Psoas muscle (tissue), 8 donors: ENCODE data around the gene SSTR5. TPM values are rescaled to one million over a fixed set of nuclear protein-coding genes. Genes with fewer than 3 reads are reported as not detected.

Experiments
- ATAC-seq, 4 donors: fragments of 200-7000 bp; cut with Tn5 transposase; one replicate each; pipeline ENCODE4 v1.9.1; 2020; ENCODE audit warnings: moderate library complexity in 3 of 4, mild to moderate bottlenecking in 2 of 4
- DNase-seq, 2 donors: peaks; one replicate each; pipeline ENCODE4 v3.0.0-alpha.2; 2020
- H3K27ac ChIP-seq: fragments of 200-600 bp; one replicate; pipeline ENCODE4 v1.8.0; 2022
- H3K27me3 ChIP-seq, 3 donors: fragments of 200-600 bp in 1 of 3; one replicate each; pipeline versions ENCODE4 v1.6.1 to v1.8.0; 2013 to 2022; ENCODE audit warnings: low read length in 2 of 3, mild to moderate bottlenecking in 2 of 3, moderate library complexity in 1 of 3; ENCODE audit not compliant: insufficient read depth in 3 of 3
- H3K36me3 ChIP-seq, 2 donors: fragments of 200-600 bp in 1 of 2; one replicate each; pipeline versions ENCODE4 v1.6.1 to v1.8.0; 2013 to 2022; ENCODE audit warnings: low read depth in 1 of 2, mild to moderate bottlenecking in 1 of 2, moderate library complexity in 1 of 2; ENCODE audit not compliant: insufficient read depth in 1 of 2
- H3K4me1 ChIP-seq: fragments of 200-600 bp; one replicate; pipeline ENCODE4 v1.8.0; 2022
- H3K4me3 ChIP-seq: fragments of 200-600 bp; one replicate; pipeline ENCODE4 v1.8.0; 2022; ENCODE audit warnings: mild to moderate bottlenecking
- H3K9me3 ChIP-seq: fragments of 200-600 bp; one replicate; pipeline ENCODE4 v1.8.0; 2022
- WGBS, 3 donors: extraction: QIAGEN DNeasy Blood & Tissue Kit; methylation state at CpG; one replicate each; pipeline versions ENCODE4 v1.1.6 to v1.1.7; 2013; 5-methylcytosine and 5-hydroxymethylcytosine counted together
- intact Hi-C, 2 donors: fragments of 100-400 bp; cut with DNase I; formaldehyde crosslinking; loops; one replicate each; pipeline versions ENCODE4 v1.11.0 to v1.14.2; 2022
- polyA plus RNA-seq, 3 donors: library from polyadenylated mRNA; stranded (reverse); fragments of 200-250 nt; gene quantifications; one replicate each; pipeline ENCODE4 v1.2.3, GENCODE V29; 2013
- total RNA-seq, 4 donors: library from RNA; stranded (reverse); fragmentation: NEBNext Ultra II Directional in 2 of 4; extraction: Animal tissue kit (Norgen Biotek cat#: 25700) in 2 of 4; gene quantifications; one replicate each; pipeline versions ENCODE4 v1.2.1 to v1.2.4, GENCODE V29; 2021 to 2023
- TF ChIP-seq, protein P1 (sequence below): fragments of 200-600 bp; IDR thresholded peaks from one replicate; pipeline ENCODE4 v1.8.0; 2022; ENCODE audit warnings: antibody characterized with exemption
- donor health status: healthy with polysubstance abuse.
- donor health status: DM: no; HTN: no; CAD: no; lungs with moderate emphysema.
- donor health status: Bipolar disorder and iron deficiency.
- donor health status: healthy.
- donor health status: DM: yes; HTN: yes; CAD: no.
- donor health status: DM: no; HTN: no; CAD: no.
- donor health status: DM: no; HTN: no; CAD: no.
- donor health status: DM: yes; HTN: yes; CAD: no.

The SSTR5 gene
- total and polyA plus RNA-seq, 7 donors: 0.03 to 0.32 (median 0.08) TPM; not detected in 3

DNA sequence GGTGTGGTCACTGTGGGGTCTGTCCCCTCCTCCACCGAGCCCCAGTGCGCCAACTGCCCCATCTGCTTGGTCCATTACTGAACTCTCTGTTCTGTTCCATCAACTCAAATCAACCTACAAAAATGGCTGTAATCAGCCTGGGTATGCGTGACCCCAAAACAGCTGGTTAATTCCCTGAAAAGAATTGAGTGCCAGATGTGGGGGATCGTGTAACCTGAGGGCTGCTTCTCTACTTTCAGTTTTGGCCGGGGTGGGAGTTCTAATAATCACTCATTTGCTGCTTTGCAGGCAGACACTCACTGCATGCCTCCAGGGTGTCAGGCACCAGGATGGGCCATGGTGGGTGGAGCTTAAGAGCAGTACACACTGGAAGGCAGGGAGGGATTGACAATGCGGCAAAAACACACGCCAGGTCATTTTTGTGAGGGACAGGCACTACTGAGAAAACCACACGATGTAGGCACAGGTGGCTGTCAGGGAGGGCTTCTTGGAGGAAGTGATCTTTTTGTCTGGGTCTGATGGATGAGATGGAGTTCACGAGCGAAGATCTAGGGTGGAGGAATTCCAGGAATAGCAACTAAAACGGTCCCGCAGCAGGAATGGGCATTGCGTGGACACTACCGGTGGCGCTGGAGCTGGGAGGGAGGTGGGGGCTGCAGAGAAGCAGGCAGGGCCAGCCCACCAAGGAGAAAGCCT lies 30.4 kb upstream of the SSTR5 start:
- H3K27me3 ChIP-seq: peaks cover 0 to 82% (median 27%) of the 10 kb centered on the region in 3 donors
- H3K4me1 ChIP-seq: no peaks in the 10 kb centered on the region
- ATAC-seq (no peak), DNase-seq (no peak)
- H3K4me3 ChIP-seq: no peak overlapping the region
- no peaks in the 10 kb centered on the region for H3K9me3 ChIP-seq
- TF ChIP-seq, protein P1, sequence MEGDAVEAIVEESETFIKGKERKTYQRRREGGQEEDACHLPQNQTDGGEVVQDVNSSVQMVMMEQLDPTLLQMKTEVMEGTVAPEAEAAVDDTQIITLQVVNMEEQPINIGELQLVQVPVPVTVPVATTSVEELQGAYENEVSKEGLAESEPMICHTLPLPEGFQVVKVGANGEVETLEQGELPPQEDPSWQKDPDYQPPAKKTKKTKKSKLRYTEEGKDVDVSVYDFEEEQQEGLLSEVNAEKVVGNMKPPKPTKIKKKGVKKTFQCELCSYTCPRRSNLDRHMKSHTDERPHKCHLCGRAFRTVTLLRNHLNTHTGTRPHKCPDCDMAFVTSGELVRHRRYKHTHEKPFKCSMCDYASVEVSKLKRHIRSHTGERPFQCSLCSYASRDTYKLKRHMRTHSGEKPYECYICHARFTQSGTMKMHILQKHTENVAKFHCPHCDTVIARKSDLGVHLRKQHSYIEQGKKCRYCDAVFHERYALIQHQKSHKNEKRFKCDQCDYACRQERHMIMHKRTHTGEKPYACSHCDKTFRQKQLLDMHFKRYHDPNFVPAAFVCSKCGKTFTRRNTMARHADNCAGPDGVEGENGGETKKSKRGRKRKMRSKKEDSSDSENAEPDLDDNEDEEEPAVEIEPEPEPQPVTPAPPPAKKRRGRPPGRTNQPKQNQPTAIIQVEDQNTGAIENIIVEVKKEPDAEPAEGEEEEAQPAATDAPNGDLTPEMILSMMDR: no peak
- no peaks in the 10 kb centered on the region for H3K36me3 ChIP-seq
- WGBS, 3 donors: 36 to 52% (median 40%) methylated on average over 15 of the region's 15 CpGs
- intact Hi-C loops: no loop called here
- no peak overlapping the region for H3K27ac ChIP-seq

DNA sequence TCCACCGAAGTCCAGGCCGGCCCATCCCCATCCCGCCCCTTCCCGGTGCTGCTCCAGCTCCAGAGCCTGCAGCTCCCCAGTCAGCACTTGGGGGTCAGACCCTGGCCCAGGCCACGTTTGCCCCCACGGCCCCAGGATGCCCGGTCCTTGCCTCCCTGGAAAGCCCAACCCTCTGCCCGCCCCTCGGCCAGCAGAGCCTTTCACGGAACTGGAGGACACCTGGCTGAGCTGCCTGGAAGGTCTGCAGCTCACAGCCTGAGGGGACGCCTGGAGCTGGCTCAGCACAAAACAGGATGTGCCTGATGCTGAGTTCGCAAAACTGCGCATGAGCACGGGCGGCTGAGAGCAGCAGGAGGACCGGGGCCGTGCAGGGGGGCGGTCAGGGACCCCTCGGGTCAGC lies 29.7 kb upstream of the SSTR5 start:
- H3K27me3 ChIP-seq: peaks cover 0 to 82% (median 27%) of the 10 kb centered on the region in 3 donors
- ATAC-seq: no peak
- WGBS, 3 donors: 7 to 12% (median 9%) methylated on average over 17 to 19 of the region's 19 CpGs

DNA sequence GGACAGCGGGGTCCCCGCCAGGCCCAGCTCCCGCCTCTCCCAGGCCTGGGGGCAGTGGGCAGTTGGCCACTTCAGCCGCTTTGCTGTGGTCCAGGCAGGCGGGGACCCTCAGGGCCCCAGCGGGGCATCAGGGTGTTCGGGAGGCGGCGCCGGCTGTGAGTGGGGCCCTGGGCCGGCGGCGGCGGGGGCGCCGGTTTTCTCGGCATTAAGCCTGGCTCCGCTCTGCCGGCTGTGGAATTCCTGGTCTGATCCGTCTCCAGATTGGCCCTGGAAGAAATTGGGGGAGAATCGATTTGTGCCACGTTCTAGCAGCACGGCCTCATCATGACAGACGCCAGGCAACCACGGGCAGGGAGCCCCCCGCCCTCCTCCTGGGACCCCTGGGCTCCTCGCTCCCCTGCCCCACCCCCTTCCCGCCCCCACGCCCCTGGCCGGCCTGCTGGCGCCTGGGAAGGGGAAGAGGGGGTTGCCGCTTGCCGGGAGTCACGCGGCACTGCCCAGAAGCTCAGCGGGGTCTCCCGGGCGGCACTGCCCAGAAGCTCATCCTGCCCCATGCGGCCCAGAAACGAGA lies 28.6 kb upstream of the SSTR5 start:
- TF ChIP-seq, protein P1: no peak
- Histone ChIP-seq H3K27me3 (peaks cover 0 to 81% (median 31%) of the 10 kb centered on the region in 3 donors), H3K9me3 (no peaks in the 10 kb centered on the region), H3K27ac (no peak overlapping the region), H3K4me1 (no peaks in the 10 kb centered on the region), H3K36me3 (no peaks in the 10 kb centered on the region), H3K4me3 (no peak overlapping the region)
- intact Hi-C loops: no loop called here
- DNase-seq (no peak), ATAC-seq (no peak)
- WGBS, 3 donors: 14 to 17% (median 17%) methylated on average over 35 to 40 of the region's 40 CpGs

More for the DNA sequence above, 29.7 kb upstream of the SSTR5 start:
- Histone ChIP-seq H3K27ac (no peak overlapping the region), H3K4me1 (no peaks in the 10 kb centered on the region), H3K36me3 (no peaks in the 10 kb centered on the region), H3K4me3 (no peak overlapping the region), H3K9me3 (no peaks in the 10 kb centered on the region)
- intact Hi-C loops: no loop called here
- TF ChIP-seq, protein P1: no peak
- no peak for DNase-seq

DNA sequence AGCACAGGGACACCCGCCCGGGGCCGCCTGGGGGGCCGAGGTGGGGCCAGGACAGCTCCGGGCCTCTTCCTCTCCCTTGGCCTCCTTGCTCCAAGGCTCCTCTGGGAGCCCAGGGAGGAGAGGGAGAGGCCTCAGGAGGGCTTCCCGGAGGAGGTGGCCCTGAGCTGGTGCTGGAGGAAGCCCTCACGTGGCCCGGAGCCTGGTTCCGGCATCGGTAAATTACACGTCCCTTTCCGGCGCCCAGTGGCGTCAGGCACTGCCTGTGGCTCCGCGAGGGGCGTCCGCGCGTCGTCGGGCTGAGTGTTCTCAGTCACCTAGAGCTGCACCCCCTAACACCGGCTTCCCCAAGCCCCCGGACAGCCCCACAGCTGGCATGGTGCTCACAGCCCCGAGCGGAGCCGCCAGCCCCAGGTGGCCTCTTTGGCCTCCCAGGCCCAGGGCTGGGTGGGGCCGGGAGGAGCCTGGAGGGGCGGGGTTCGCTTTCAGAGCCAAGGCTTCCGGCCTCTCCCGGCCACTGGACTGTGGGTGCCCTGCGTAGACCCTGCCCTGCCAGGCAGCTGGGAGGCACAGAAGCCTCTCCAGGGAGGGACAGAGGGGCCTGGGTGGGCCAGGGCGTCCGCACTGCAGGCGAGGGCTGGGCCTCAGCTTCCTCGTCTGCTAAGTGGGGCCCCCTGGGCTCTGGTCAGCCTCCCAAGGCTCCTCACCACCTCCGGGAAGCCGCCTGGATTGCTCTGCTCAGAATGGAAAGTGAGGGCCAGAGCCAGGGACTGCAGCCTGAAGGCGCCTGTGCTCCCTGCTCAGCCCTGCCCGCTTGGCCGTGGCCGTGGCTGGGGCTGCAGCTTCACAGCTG lies 27.9 kb upstream of the SSTR5 start:
- 21 to 28% (median 21%) methylated on average over 41 to 43 of the region's 43 CpGs for WGBS, 3 donors
- DNase-seq: no peak
- H3K27me3 ChIP-seq: peaks cover 0 to 73% (median 35%) of the 10 kb centered on the region in 3 donors
- ATAC-seq: peak in 3 of 4 donors; percentile 12 to 23 (median 21)
- intact Hi-C loops: no loop called here
- no peaks in the 10 kb centered on the region for H3K9me3 ChIP-seq
- no peaks in the 10 kb centered on the region for H3K4me1 ChIP-seq
- H3K4me3 ChIP-seq: no peak overlapping the region
- H3K36me3 ChIP-seq: no peaks in the 10 kb centered on the region
- no peak overlapping the region for H3K27ac ChIP-seq
- TF ChIP-seq, protein P1: no peak
